Astrocyte of the hippocampus (primary cell): ENCODE data around the gene ATP5ME.
"Not testable (repeated sequence)": the region's sequence is repeated elsewhere in the genome, so short reads cannot be mapped to it uniquely, and the experiment has no call there.

Source experiments
- DNase-seq: peaks from one replicate; pipeline ENCODE4 v3.0.0; 2011; ENCODE audit warnings: low read depth, low spot score

ATP5ME gene

GRCh38 chr4:656436-657337 is 17.4 kb downstream of the ATP5ME start:
- DNase-seq: no peak

DNA sequence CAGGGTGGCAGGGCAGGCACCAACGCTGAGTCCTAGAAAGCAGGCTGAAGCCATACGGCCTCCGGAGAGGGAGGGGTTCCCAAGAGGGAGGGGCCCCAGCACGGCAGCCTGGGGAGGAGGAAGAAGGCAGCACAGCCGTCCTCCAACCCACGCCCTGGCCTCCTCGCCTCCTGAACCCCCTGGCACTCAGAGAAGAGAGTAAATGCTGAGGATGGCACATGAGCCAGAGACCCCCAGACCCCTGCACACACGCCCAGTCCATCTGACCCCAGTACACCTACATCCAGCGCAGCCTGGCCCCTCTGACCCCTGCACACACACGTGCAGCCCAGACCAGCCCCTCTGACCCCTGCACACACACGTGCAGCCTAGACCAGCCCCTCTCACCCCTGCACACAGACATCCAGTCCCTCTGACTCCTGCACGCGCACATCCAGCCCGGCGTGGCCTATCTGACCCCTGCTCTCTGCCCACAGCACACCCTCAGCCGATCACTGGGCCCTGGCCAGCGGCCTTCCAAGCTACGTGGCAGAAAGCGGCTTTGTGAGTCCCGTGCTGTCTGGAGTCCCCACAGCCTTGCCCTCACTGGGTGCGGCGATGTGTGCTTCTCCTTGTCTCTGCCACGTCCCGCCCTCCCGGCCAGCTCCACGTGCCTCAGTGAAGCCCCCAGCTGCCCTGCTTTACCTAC is 18.5 kb downstream of the ATP5ME start:
- no peak for DNase-seq

DNA sequence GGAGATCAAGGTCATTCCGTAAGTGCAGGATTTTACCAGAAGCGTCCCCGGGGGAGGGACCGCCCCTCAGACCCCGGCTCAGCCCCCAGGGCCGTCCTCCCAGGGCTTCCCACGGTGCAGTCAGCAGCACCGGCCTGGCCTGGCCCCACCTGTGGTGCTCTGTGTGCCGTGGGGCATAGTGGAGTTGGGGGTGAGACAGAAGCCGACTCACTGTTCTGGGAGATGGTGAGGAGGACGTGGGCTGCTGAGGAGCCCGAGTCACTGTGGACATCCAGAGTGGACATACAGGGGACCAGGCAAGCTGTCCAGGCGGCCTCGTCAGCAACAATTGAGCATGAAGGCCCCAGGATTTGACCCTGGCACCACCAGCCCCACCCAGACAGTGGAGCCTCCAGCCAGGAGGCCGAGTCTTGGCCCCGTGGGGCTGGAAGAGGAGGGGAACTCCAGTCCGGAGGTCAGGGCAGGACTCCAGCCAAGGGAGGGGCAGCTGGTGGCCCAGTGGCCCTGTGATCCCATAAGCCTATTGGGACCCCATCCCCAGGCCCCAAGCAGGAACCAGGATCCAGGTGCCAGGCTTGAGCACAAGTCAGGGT is 19.1 kb downstream of the ATP5ME start:
- DNase-seq: no peak

- no peak for DNase-seq
These were observed 19.6 kb downstream of the ATP5ME start for GRCh38 chr4:654503-654845.

DNA sequence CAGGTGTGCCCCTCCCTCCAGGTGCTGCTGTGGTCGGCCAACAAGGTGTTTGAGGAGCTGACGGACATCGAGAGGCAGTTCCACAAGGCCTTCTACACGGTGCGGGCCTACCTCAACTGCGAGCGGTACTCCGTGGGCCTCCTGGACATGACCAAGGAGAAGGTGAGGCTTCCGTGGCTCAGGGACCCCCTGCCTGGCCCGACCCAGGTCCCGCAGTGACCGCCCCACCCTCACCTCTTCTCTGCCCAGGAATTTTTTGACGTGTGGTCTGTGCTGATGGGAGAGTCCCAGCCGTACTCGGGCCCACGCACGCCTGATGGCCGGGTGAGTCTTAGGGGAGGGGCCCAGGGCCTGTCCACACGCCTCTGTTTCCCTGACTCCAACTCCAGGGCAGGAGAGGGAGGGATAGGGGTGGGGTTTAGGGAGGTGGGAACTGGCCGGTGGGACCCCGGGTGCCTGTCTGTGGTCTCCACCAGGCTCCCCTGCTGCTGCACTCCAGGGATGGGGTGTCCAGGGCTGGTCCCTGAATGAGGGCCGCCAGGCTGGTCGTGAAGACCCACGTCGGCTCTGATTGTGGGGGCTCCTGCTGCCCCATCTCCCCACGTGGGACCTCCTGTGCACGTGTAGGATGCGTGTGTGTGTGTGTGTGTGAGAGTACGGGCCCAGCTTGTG is 20.1 kb downstream of the ATP5ME start:
- no peak for DNase-seq

DNA sequence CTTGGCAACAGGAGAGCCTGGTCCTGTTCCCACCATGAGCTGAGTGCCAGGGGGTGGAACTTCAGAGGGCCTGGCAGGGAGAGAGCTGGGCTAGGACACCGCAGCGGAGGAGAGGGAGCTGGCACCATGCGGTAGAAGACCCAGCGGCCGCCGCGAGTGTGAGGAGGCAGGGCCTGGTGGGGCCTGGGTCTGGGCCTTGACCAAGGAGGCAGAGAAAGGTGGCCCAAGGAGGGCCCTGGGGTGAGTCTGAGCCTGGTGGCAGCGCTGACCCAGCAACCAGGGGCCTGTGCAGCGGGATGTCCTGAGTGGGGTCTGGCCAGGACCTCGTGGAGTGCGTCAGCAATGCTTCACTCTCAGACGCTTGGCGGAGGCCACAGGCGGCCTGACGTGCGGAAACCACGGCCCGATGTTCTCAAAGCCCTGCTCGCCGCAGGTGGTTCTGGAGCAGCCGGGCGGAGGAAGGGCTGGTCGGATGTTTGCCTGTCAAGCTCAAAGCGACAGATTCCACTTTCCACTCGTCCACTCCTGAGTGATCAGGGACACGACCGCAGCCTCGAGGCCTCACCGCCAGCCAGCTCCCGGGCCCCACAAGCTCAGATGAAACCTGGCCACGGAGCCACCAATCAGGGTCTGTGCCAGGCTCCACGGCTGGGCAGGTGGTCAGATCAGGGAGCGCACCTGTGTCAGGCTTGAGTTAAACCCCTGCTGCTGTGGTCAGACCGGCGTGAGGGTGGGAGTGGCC is 20.8 kb downstream of the ATP5ME start:
- no peak for DNase-seq

GRCh38 chr4:651884-652642 is 22.0 kb downstream of the ATP5ME start:
- DNase-seq: no peak

DNA sequence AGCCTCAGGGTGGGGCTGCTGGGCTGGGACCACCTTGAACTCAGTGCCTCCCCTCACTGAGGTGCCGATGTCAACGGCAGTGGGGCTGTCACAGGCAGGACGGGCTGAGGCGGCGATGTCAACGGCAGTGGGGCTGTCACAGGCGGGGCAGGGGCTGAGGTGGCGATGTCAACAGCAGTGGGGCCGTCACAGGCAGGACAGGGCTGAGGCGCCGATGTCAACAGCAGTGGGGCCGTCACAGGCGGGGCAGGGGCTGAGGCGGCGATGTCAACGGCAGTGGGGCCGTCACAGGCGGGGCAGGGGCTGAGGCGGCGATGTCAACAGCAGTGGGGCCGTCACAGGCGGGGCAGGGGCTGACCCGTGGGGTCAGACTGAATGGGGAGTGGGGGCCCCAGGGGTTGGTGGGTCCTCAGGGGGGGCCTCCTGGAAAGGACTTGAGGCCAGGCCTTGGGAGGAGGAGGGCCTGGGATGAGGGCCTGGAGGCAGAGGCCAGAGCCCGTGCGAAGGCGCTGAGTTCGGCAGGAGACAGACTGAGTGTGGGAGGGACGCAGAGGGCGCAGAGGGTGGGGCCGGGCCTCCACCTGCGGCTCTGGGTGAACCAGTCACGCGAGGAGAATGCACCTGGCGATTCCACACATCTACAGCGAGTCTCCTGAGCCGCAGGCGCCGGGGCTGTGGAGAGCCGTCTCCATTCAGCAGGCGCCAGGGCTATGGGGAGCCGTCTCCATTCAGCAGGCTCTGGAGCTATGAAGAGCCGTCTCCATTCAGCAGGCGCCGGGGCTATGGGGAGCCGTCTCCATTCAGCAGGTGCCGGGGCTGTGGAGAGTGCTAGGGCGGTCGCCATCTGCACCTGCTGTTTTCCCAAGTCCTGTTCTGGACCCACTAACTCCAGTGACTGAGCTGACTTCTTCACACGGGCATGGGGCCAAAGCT is 22.9 kb downstream of the ATP5ME start:
- DNase-seq: no peak

DNA sequence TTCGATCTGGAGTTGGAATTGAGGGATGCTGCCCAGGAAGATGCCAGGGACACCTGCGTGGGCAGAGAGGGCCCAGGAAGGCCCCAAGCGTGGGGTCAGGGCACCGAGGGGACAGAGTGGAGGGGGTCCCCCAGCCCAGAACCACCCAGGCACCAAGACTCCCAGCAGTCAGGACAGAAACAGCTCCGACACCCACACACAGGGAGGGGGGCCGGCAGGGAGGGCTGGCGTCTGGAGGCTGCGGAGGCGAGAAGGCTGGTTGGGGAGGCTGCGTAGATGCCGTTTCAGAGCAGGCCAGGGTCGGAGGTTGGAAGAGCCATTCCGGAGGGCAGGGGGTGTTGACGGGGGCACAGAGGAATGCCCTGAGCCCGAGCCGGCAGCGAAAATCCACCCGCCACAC is 23.6 kb downstream of the ATP5ME start:
- DNase-seq: no peak

DNA sequence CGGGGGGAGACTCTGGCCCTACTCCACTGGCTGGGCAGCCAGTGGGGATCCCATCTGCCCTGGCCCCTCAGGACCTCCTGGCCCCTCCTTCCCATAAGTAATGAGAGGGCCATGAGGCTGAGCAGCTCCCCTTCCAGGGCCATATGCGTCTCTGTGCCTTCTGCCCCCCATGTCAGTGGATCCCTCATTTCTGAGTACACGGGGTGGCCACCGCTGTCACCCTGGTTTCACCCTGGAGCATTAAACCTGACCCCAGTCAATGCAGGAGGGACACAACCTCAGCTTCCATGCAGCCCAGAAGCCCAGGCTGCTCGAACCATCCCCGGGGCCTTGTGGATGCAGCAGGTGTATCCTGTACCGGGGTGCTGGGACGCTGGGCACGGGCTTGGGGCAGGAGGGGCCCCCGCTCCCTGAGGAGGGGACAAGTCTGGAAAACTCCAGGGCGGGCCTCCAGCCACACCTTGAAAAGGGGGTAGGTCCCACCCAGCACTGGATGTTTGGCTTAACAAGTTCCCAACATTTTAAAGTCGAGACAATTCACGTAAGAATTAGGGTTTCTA is 24.2 kb downstream of the ATP5ME start:
- no peak for DNase-seq

DNA sequence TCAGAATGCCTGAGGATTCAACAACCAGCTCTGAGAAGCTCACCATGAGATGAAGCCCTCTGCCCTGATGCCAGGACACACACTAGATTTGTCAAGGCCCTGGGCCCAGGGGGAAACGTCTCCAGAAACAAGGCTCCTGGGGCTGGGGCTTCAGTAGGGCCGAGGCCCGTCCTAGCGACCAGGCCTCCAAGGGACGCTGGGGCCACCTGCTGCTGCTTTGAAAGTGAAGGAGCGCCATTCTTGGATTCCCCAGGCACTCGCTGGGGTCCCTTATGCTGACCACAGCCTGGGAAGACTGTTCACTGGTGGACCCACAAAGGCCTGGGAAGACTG is 24.8 kb downstream of the ATP5ME start:
- DNase-seq: no peak

GRCh38 chr4:648579-649292 is 25.3 kb downstream of the ATP5ME start:
- DNase-seq: no peak

GRCh38 chr4:647481-647880 is 26.6 kb downstream of the ATP5ME start:
- DNase-seq: no peak

- no peak for DNase-seq
These were observed 27.6 kb downstream of the ATP5ME start for GRCh38 chr4:646460-646859.

GRCh38 chr4:642366-642765 is 31.7 kb downstream of the ATP5ME start:
- not testable (repeated sequence) for DNase-seq

DNA sequence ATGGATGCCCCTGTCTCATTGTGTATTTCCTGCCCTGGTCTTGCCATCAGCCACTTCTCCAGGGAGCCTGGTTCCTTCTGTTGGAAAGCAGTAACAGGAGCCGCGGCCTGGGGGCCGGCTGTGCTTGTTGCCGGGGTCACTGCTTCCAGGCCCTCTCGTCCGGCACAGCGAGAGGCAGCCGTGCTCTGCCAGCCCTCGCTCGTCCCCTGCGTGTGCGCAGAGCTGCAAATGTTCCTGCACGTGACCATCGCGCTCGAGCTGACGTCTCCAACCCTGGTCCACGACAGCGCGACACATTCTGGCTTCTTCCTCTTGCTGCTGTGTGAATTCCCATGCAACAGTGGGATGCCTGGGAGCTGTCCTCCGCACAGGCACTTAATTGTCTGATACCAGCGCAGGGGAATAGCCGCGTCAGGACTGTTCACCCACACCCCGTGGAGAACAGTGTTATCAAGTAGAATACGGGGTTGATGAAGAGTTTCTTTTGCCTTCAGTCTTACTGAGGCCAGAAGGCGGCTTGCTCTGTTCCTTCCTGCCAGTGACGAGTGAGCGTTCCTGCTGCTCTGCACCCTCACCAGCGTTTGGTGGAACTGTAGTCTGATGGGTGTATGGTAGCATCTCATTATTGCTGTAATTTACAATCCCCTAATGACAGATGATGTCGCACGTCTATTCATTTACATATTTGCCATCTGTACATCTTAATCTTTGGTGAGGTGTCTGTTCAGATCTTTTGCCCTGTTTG is 36.4 kb downstream of the ATP5ME start:
- no peak for DNase-seq

DNA sequence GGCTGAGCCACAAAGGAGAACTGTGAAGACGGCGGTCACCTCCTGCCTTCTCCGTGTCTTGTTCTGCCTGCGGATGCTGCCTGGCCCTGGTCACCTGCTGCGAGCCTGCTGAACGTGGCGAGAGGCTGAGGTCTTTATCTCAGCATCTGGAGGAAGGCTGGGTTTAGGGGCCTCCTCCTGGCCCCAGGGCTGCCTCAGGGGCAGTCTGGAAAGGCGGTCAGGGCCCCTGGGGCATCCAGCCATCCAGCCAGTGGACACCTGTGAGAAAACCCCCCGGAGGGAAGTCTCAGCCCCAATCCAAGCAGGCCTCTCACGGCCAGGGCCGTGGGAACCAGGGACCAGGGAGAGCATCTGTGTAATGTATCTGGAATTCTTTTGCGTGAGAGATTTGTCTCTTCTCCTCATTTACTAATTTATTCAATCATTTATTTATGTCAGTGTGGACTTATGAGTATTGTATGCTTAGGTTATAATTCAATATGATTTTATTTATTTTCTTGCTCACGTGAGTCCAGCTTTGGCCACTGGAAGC is 37.4 kb downstream of the ATP5ME start:
- no peak for DNase-seq
